Activated CD8-positive, alpha-beta memory T cell treated with anti-CD3 and anti-CD28 coated beads for 1 hour (primary cell): Measurements from ENCODE around the gene SNX33.

Experiments used
- DNase-seq, 2 donors: peaks; one replicate each; pipeline ENCODE4 v3.0.0-alpha.2; 2020; ENCODE audit warnings: low read depth in 1 of 2; ENCODE audit errors: extremely low read depth in 1 of 2

SNX33 gene

DNA sequence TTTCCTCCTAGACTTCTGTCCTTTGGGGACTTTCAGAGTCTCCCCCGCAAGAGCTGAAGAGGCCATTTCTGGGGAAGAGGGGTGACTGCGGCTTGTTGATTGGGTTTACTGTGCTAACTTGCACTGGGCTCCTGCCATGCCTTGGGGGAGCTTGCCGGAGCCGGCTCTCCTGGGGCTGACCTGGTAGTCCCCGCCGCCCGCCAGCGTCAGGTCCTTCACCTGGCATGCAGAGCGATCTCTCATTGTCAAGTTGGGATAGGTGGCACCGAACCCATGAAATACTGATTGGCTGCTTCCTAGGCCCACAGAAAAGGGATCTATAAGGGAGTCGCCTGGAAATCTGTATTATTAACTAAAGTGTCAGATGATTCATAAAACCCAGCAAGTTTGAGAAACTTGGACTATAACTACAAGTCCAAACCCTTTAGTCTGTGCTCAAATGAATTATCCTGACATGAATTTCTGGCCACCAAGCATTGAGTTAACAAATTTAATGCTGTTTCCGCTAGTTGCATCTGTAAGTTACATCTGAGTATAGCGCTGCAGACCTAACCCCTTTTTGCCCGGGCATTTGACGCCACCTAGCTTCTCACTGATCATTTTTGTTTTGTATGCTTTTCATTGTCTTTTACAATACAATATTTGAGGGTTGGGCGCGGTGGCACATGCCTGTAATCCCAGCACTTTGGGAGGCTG, 7.1 kb upstream of the SNX33 start:
- no peak for DNase-seq

DNA sequence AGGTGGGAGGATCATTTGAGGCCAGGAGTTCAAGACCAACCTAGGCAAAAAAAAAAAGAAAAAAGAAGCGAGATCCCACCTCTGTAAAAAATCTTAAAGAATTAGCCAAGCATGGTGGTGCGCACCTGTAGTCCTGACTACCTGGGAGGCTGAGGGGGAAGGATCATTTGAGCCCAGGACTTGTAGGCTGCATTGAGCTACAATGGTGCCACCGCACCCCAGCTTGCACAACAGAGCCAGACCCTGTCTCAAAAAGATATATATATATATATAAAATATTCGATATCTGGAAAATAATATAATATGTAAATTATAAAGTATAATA, 6.6 kb upstream of the SNX33 start:
- no peak for DNase-seq

- DNase-seq = no peak
Measured at GRCh38 chr15:75641603-75642002, 6.1 kb upstream of the SNX33 start.

GRCh38 chr15:75644376-75644775, 3.3 kb upstream of the SNX33 start:
- DNase-seq = no peak

GRCh38 chr15:75646112-75646943, 1.4 kb upstream of the SNX33 start:
- DNase-seq = no peak

GRCh38 chr15:75646944-75647364, 758 bp upstream of the SNX33 start:
- DNase-seq = no peak

GRCh38 chr15:75648156-75649000, 666 bp downstream of the SNX33 start:
- no peak for DNase-seq

DNA sequence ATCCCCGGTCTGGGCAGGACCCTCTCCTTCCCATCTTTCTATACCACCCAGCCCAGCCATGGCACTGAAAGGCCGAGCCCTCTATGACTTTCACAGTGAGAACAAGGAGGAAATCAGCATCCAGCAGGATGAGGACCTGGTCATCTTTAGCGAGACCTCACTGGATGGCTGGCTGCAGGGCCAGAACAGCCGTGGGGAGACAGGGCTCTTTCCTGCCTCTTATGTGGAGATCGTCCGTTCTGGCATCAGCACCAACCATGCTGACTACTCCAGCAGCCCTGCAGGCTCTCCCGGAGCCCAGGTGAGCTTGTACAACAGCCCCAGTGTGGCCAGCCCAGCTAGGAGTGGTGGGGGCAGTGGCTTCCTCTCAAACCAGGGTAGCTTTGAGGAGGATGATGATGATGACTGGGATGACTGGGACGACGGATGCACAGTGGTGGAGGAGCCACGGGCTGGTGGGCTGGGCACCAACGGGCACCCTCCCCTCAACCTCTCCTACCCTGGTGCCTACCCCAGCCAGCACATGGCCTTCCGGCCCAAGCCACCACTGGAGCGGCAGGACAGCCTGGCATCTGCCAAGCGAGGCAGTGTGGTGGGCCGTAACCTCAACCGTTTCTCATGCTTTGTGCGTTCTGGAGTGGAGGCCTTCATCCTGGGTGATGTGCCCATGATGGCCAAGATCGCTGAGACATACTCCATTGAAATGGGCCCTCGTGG, 1.5 kb downstream of the SNX33 start:
- no peak for DNase-seq

DNA sequence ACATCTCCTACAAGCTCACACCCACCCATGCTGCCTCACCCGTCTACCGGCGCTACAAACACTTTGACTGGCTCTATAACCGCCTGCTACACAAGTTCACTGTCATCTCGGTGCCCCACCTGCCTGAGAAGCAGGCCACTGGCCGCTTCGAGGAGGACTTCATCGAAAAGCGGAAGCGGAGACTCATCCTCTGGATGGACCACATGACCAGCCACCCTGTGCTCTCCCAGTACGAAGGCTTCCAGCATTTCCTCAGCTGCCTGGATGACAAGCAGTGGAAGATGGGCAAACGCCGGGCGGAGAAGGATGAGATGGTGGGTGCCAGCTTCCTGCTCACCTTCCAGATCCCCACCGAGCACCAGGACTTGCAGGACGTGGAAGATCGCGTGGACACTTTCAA, 2.1 kb downstream of the SNX33 start:
- DNase-seq = no peak

- DNase-seq = no peak
Measured at GRCh38 chr15:75650908-75651809, 3.4 kb downstream of the SNX33 start.

DNA sequence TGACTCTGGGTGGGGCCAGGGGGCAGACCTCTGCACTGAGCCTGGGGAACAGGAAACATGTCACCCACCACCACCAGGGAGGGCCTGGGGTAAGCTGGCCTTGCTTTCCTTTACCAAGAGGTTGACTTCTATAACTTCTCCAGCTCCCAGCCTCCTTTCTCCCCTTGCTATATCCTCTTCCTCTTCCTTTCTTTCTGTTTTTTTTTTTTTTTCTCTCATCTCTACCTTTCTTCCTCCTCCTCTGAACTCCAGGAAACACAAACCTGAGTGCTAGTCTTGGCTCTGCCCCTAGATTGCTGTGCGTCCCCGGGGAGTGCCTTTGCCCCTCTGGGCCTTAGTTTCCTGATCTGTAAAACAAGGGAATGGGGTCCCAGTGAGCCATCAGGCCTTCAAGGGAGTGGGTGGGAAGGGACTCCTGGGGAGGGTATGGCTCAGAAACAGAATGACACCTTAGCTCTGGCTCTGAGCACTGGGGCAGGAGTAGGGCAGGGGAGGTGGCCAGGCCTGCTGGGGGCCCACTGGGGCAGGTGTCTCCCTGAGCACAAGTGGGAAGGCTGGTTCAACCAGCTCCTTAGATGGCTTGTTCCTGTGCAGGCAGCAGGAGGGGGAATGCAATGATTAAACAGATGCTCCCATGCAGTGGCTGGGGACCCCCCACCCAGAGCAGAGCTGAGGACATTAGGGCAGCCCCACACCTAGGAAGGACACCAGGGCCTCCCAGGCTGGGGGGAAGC, 4.3 kb downstream of the SNX33 start:
- no peak for DNase-seq

DNA sequence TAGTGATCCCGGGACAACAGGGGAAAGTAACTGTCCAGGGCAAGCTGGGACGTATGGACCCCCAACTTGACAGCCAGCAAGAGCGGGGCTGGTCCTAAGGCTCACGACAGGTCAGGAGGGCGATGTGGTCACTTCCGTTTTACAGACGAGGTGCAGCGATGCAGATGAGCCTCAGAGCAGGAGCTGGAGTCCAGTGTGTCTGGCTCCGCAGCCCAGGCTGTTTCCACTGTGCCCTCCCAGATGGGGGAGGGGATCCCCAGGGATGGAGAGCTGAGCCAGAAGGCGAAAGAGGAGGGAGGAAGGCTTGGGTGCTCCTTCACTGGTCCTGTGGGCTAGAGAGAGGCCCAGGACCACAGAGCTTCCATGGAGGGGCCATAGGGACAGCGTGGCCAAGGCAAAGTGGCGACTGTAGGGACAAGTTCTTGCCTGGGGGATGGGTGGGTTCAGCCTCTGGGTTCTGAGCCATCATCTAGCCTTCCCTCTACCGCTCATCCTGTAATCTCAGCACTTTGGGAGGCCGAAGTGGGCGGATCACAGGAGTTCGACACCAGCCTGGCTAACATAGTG, 5.7 kb downstream of the SNX33 start:
- DNase-seq = no peak

- DNase-seq = no peak
Measured at GRCh38 chr15:75654201-75654907, 6.6 kb downstream of the SNX33 start.

GRCh38 chr15:75655931-75656330, 8.2 kb downstream of the SNX33 start:
- no peak for DNase-seq

DNA sequence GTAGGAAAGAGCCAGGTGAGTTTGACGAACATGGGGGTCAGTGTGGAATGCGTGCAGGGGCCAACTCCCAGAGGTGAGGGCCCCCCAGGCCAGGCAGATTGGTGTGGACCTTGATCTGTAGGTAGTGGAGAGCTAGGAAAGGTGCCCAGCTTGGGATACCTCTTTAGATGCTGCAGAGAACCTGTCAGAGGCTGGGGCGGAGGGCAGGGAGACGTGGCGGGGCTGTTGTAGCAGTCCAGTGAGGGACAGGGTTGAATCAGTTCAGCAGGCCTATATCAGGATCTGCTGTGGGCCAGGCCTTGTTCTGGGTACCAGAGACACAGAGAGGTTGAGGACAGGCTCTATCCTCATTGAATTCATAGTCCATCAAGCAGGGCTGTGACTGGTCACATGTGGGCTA, 8.6 kb downstream of the SNX33 start:
- no peak for DNase-seq

DNA sequence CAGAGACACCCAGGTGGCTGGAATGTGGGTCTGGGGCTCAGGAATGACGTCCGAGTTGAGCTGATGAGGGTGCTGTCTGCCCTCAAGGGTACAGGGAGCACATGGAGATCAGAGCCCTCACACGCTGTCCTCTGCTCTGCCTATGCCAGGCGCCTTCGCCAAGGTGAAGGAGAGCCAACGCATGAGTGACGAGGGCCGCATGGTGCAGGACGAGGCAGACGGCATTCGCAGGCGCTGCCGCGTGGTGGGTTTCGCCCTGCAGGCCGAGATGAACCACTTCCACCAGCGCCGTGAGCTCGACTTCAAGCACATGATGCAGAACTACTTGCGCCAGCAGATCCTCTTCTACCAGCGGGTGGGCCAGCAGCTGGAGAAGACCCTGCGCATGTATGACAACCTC, 9.1 kb downstream of the SNX33 start:
- DNase-seq = no peak

DNA sequence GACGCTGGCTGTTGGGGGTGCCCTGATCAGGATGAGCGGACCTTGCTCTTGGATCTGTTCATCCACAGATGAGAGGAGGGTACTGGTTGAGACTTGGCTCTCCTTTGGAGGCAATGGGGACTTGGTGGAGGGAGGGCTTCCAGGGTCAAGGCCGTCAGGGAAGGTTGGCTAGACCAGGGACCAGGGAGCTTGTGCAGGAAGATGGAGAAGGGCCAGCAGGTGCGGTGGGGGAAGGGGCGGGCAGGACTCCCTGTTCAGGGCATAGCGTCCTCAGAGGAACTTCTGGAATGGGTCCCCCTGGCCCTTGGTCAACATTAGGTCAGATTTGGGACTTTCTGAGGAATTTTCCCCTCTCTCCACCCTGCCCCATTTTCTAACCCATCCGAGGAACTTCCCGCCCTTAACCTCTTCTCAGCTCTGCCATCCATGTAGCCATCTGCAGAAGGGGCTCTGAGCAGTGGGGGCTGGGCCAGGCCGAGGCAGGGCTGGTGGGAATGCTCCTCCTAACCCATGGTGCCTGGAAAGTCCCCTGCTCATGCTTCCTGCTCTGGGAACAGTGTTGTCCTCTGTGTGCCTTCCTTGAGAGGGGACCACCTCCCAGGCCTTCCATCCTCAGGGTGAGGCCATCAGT, 11.5 kb downstream of the SNX33 start:
- no peak for DNase-seq
